ENCODE results near the gene IFT88. TPM values are rescaled to one million over a fixed set of nuclear protein-coding genes. Genes with fewer than 3 reads are reported as not detected.

The IFT88 gene
- total and polyA plus RNA-seq, 2 of the 4 experiments (the other 2 are of a cell fraction): 5.5 to 8.6 TPM

- CTCF ChIA-PET: no interaction called here
Observed at GRCh38 chr13:20558982-20559381, 8.0 kb upstream of the IFT88 start.

More at GRCh38 chr13:20558982-20559381, 8.0 kb upstream of the IFT88 start:
- H3K9me1 ChIP-seq (ENCODE audit: insufficient read depth, low read length): no peaks in the 10 kb centered on the region
- no peak for DNase-seq
- no peak overlapping the region for H4K91ac ChIP-seq (ENCODE audit: insufficient read depth, low read depth, low read length)
- H3K4me2 ChIP-seq (ENCODE audit: low read depth, low read length): no peak overlapping the region
- H3K4me3 ChIP-seq (ENCODE audit: insufficient read depth, low read depth, low read length): no peak overlapping the region
- no peaks in the 10 kb centered on the region for H3K36me3 ChIP-seq (ENCODE audit: control insufficient read depth, insufficient read depth, low read length)
- in situ Hi-C loops (cut with MboI; ENCODE audit: low sequenced_read_pairs): no loop called here
- H2AFZ ChIP-seq (replicated peaks; ENCODE audit: low read length, poor library complexity): no peak overlapping the region
- H3K14ac ChIP-seq (replicated peaks; ENCODE audit: low read depth, low read length): no peak overlapping the region
- no peak overlapping the region for H2AK5ac ChIP-seq (ENCODE audit: low read depth, low read length)
- no peak overlapping the region for H3K56ac ChIP-seq (ENCODE audit: extremely low read depth, insufficient read depth, low read length)
- H3K9ac ChIP-seq (ENCODE audit: low read depth, low read length): no peak overlapping the region
- BruUV-seq (replicated peaks): no TSS peak
- H2AK9ac ChIP-seq (replicated peaks; ENCODE audit: low read depth, low read length, poor library complexity): no peak overlapping the region
- H3K18ac ChIP-seq (ENCODE audit: low read depth, low read length): no peak overlapping the region
- H3K27me3 ChIP-seq (ENCODE audit: control insufficient read depth, insufficient read depth, low read length): peaks cover 2% of the 10 kb centered on the region; the same call in 1 of the 2 replicates
- H4K8ac ChIP-seq (ENCODE audit: low read depth in 2 of 2, low read length in 2 of 2): no peak overlapping the region
- H2BK20ac ChIP-seq (ENCODE audit: low read depth, low read length): no peak overlapping the region
- TF ChIP-seq NFE2L2 (IDR thresholded peaks at IDR 0.05; ENCODE audit: low read depth, low read length) (no peak), CTCF (conservative IDR thresholded peaks at IDR 0.05; ENCODE audit: low read depth, low read length) (no peak), RCOR1 (IDR thresholded peaks at IDR 0.05; ENCODE audit: insufficient replicate concordance, low read length) (no peak), MXI1 (IDR thresholded peaks at IDR 0.05; ENCODE audit: borderline replicate concordance, low read depth, low read length) (no peak), RAD21 (IDR thresholded peaks at IDR 0.05; ENCODE audit: low read length) (no peak), POLR2A (IDR thresholded peaks at IDR 0.05; ENCODE audit: low read depth, low read length) (no peak), BHLHE40 (IDR thresholded peaks at IDR 0.05; ENCODE audit: low read depth, low read length) (no peak)
- H3K27ac ChIP-seq (ENCODE audit: insufficient read depth, low read length): no peak overlapping the region
- dilution Hi-C loops (cut with HindIII; ENCODE audit: low sequenced_read_pairs, unreplicated experiment): no loop called here
- no peaks in the 10 kb centered on the region for H3K79me1 ChIP-seq (ENCODE audit: low read depth in 1 of 2, low read length in 2 of 2)
- H3K9me3 ChIP-seq (ENCODE audit: control insufficient read depth, insufficient read depth, low read length): no peaks in the 10 kb centered on the region
- no peak overlapping the region for H2BK5ac ChIP-seq (ENCODE audit: low read depth, low read length, poor library complexity, severe bottlenecking)
- H3K23ac ChIP-seq (ENCODE audit: low read depth, low read length): no peak overlapping the region
- H2BK120ac ChIP-seq (ENCODE audit: low read depth, low read length): no peak overlapping the region
- H3K4me1 ChIP-seq (ENCODE audit: control insufficient read depth, insufficient read depth, low read length): no peaks in the 10 kb centered on the region
- no peak overlapping the region for H3K4ac ChIP-seq (ENCODE audit: low read depth, low read length)
- H4K5ac ChIP-seq (ENCODE audit: low read depth, low read length): no peak overlapping the region
- H4K20me1 ChIP-seq (ENCODE audit: insufficient read depth, low read length): no peaks in the 10 kb centered on the region
- no peak for ATAC-seq (ENCODE audit: low read depth)
- POLR2A ChIA-PET (ENCODE audit: unreplicated experiment): no interaction called here
- WGBS, 2 experiments (ENCODE audit: extremely low coverage in 2 of 2, insufficient read length in 1 of 2): no CpG with 5 or more reads among the region's 3 CpGs
- no peak overlapping the region for H2BK15ac ChIP-seq (ENCODE audit: low read depth, low read length)
- intact Hi-C loops (cut with micrococcal nuclease): no loop called here

All from IMR-90 (cell line).